HCT116 (cell line): Measurements from ENCODE around the gene FMOD. TPM values are rescaled to one million over a fixed set of nuclear protein-coding genes. Genes with fewer than 3 reads are reported as not detected.

Source experiments
- ATAC-seq: fragments of 200-7000 bp; cut with Tn5 transposase; 2 replicates; pipeline ENCODE4 v1.9.1; 2020; ENCODE audit warnings: mild to moderate bottlenecking, moderate library complexity
- BruUV-seq: library from RNA; stranded (reverse); fragments of 400-500 nt; replicated peaks from 2 replicates; lab custom pipeline; 2021; lab: Mats Ljungman, UMichigan
- CTCF ChIA-PET: fragments of 300-600 bp; sonication (Branson Sonifier 250); formaldehyde crosslinking; loops from one replicate; lab custom pipeline; 2021; ENCODE audit warnings: antibody characterized with exemption; lab: Charles Lee
- POLR2A ChIA-PET: fragments of 300-600, 350-600 bp; sonication (Branson Sonifier 250); formaldehyde crosslinking; loops from one replicate; lab custom pipeline; 2021; ENCODE audit warnings: antibody characterized with exemption; lab: Charles Lee
- RAD21 ChIA-PET, 2 experiments: fragments of 300-600 bp; sonication (Branson Sonifier 250); formaldehyde crosslinking; loops; one replicate each; lab custom pipeline; 2023; ENCODE audit warnings: low total read pairs in 2 of 2; ENCODE audit not compliant: uncharacterized antibody in 2 of 2, unreplicated experiment in 2 of 2, low non-redundant PET in 1 of 2; lab: Charles Lee
- DNase-seq: peaks from one replicate; pipeline ENCODE4 v3.0.0-alpha.2; 2010; ENCODE audit warnings: low read depth, low spot score
- H2AFZ ChIP-seq: fragments of 200-600 bp; shearing (Covaris generic), sonication (generic); 2 replicates; pipeline ENCODE4 v1.6.1; 2017; ENCODE audit warnings: low read depth, mixed run types, mixed read lengths, antibody characterized with exemption, low read length; ENCODE audit not compliant: poor library complexity, severe bottlenecking
- H3K27ac ChIP-seq: 2 replicates; pipeline ENCODE4 v1.5.1; 2012; ENCODE audit warnings: low read depth, low read length
- H3K27me3 ChIP-seq: fragments of 200-600 bp; sonication (generic); 2 replicates; pipeline ENCODE4 v1.6.1; 2016; ENCODE audit warnings: mixed run types, low read length, mixed read lengths; ENCODE audit not compliant: insufficient read depth
- H3K36me3 ChIP-seq, 2 experiments: fragments of 200-500 bp in 1 of 2; fragments of 200-600 bp in 1 of 2; sonication (Bioruptor generic) in 1 of 2; sonication (generic) in 1 of 2; 2 replicates each; pipeline versions ENCODE4 v1.5.1 to v1.6.1; 2014 to 2016; ENCODE audit warnings: low read length in 2 of 2, inconsistent platforms in 1 of 2, mixed read lengths in 1 of 2, mixed run types in 1 of 2; ENCODE audit not compliant: insufficient read depth in 2 of 2, control insufficient read depth in 1 of 2
- H3K4me1 ChIP-seq, 2 experiments: fragments of 200-600 bp in 1 of 2; sonication (generic) in 1 of 2; 2 replicates each; pipeline versions ENCODE4 v1.5.1 to v1.6.1; 2012 to 2017; ENCODE audit warnings: low read length in 2 of 2, inconsistent platforms in 1 of 2, mild to moderate bottlenecking in 1 of 2, mixed read lengths in 1 of 2, mixed run types in 1 of 2, moderate library complexity in 1 of 2; ENCODE audit not compliant: insufficient read depth in 2 of 2, control insufficient read depth in 1 of 2
- H3K4me2 ChIP-seq: fragments of 200-600 bp; sonication (generic); 2 replicates; pipeline ENCODE4 v1.6.1; 2017; ENCODE audit warnings: mixed run types, low read length, mixed read lengths
- H3K4me3 ChIP-seq, 2 experiments: fragments of 200-600 bp in 1 of 2; sonication (generic) in 1 of 2; replicated peaks in 1 of 2; 2 replicates each; pipeline ENCODE4 v1.5.1; 2011 to 2016; ENCODE audit warnings: low read length in 2 of 2, control low read depth in 1 of 2, low read depth in 1 of 2, mild to moderate bottlenecking in 1 of 2, mixed read lengths in 1 of 2, mixed run types in 1 of 2
- H3K79me2 ChIP-seq: fragments of 200-600 bp; sonication (generic); 2 replicates; pipeline ENCODE4 v1.6.1; 2017; ENCODE audit warnings: mild to moderate bottlenecking, mixed run types, low read length, moderate library complexity, mixed read lengths; ENCODE audit not compliant: insufficient read depth
- H3K9ac ChIP-seq: fragments of 200-600 bp; sonication (generic); 2 replicates; pipeline ENCODE4 v1.6.1; 2016; ENCODE audit warnings: low read length, mixed read lengths
- H3K9me2 ChIP-seq: fragments of 200-600 bp; sonication (generic), shearing (Covaris generic); 2 replicates; pipeline ENCODE4 v1.6.1; 2017; ENCODE audit warnings: mixed run types, mild to moderate bottlenecking, moderate library complexity; ENCODE audit not compliant: insufficient read depth
- H3K9me3 ChIP-seq, 2 experiments: fragments of 200-500 bp in 1 of 2; fragments of 200-600 bp in 1 of 2; sonication (Bioruptor generic) in 1 of 2; sonication (generic) in 1 of 2; 2 replicates each; pipeline ENCODE4 v1.6.1; 2014 to 2017; ENCODE audit warnings: low read length in 2 of 2, mixed read lengths in 2 of 2, inconsistent platforms in 1 of 2, low read depth in 1 of 2, mild to moderate bottlenecking in 1 of 2, mixed run types in 1 of 2, moderate library complexity in 1 of 2; ENCODE audit not compliant: control insufficient read depth in 1 of 2, insufficient read depth in 1 of 2
- H4K20me1 ChIP-seq: fragments of 200-600 bp; sonication (generic), shearing (Covaris generic); 2 replicates; pipeline ENCODE4 v1.6.1; 2017; ENCODE audit warnings: mixed run types, mild to moderate bottlenecking, moderate library complexity; ENCODE audit not compliant: insufficient read depth
- EZH2 ChIP-seq: fragments of 200-600 bp; sonication (generic); IDR thresholded peaks from 2 replicates; pipeline ENCODE4 v1.6.1; 2017; ENCODE audit warnings: antibody characterized with exemption, mixed run types
- EZH2phosphoT487 ChIP-seq: fragments of 200-600 bp; IDR thresholded peaks from 2 replicates; pipeline ENCODE4 v1.6.1; 2018; ENCODE audit warnings: antibody characterized with exemption, borderline replicate concordance
- FOSL1 ChIP-seq: IDR thresholded peaks from 2 replicates; pipeline ENCODE4 v1.6.1; 2012; ENCODE audit warnings: low read depth
- POLR2A ChIP-seq: IDR thresholded peaks from 2 replicates; pipeline ENCODE4 v1.7.0; 2011; ENCODE audit warnings: borderline replicate concordance; ENCODE audit not compliant: insufficient read depth, insufficient read length; ENCODE audit errors: extremely low read depth
- POLR2AphosphoS5 ChIP-seq: IDR thresholded peaks from 2 replicates; pipeline ENCODE4 v1.6.1; 2011; ENCODE audit warnings: mild to moderate bottlenecking, low read depth, low read length, moderate library complexity
- SIN3A ChIP-seq: IDR thresholded peaks from 2 replicates; pipeline ENCODE4 v1.6.1; 2012; ENCODE audit warnings: low read depth
- SRF ChIP-seq: IDR thresholded peaks from 2 replicates; pipeline ENCODE4 v1.6.1; 2012; ENCODE audit warnings: low read depth
- TCF7L2 ChIP-seq: IDR thresholded peaks from 2 replicates; pipeline ENCODE4 v1.7.0; 2011; ENCODE audit warnings: borderline replicate concordance, inconsistent platforms; ENCODE audit not compliant: insufficient read depth, insufficient read length; ENCODE audit errors: extremely low read depth
- ZBTB33 ChIP-seq: IDR thresholded peaks from 2 replicates; pipeline ENCODE4 v1.6.1; 2011; ENCODE audit warnings: mild to moderate bottlenecking, low read length, moderate library complexity; ENCODE audit not compliant: insufficient replicate concordance; ENCODE audit errors: extremely low read depth
- ZFX ChIP-seq: fragments of 450-650 bp; IDR thresholded peaks from 2 replicates; pipeline ENCODE4 v1.6.1; 2017
- intact Hi-C: fragments of 100-400 bp; cut with micrococcal nuclease; formaldehyde crosslinking; loops from 2 replicates; pipeline ENCODE4 v1.10.0; 2022
- total RNA-seq: library from RNA; stranded (reverse); gene quantifications from one replicate; pipeline ENCODE4 v1.2.1, GENCODE V29; 2021; ENCODE audit not compliant: unreplicated experiment
- TF ChIP-seq, protein P1 (sequence below): IDR thresholded peaks from 2 replicates; pipeline ENCODE4 v1.6.1; 2012

Gene FMOD
- total RNA-seq, 1 experiment from 2014 or later: not detected

- DNase-seq (no peak), ATAC-seq (no peak)
- RAD21 ChIA-PET: no interaction called here
- H3K36me3 ChIP-seq: no peaks in the 10 kb centered on the region
- BruUV-seq: no TSS peak
- TF ChIP-seq SIN3A: no peak
- no peak for TF ChIP-seq EZH2
- TF ChIP-seq ZFX: no peak
- TF ChIP-seq POLR2A: no peak
- TF ChIP-seq FOSL1: no peak
- TF ChIP-seq EZH2phosphoT487: no peak
- TF ChIP-seq SRF: no peak
- no peak for TF ChIP-seq TCF7L2
- no peak for TF ChIP-seq ZBTB33
- TF ChIP-seq, protein P1, sequence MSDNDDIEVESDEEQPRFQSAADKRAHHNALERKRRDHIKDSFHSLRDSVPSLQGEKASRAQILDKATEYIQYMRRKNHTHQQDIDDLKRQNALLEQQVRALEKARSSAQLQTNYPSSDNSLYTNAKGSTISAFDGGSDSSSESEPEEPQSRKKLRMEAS: no peak
- TF ChIP-seq POLR2AphosphoS5: no peak
- H3K4me1 ChIP-seq: peaks cover 8 to 20% of the 10 kb centered on the region in 2 experiments; a peak in 3 of 4 replicates
- no peaks in the 10 kb centered on the region for H3K9me2 ChIP-seq
- CTCF ChIA-PET: no interaction called here
- no peak overlapping the region for H2AFZ ChIP-seq
- H3K79me2 ChIP-seq: peaks cover 9% of the 10 kb centered on the region; the same call in 1 of the 2 replicates
- no peaks in the 10 kb centered on the region for H3K27me3 ChIP-seq
- POLR2A ChIA-PET: no interaction called here
- intact Hi-C loops: no loop called here
- H3K27ac ChIP-seq: no peak overlapping the region
- H3K4me2 ChIP-seq: no peak overlapping the region
- H3K4me3 ChIP-seq: no peak overlapping the region
- no peaks in the 10 kb centered on the region for H4K20me1 ChIP-seq
- no peak overlapping the region for H3K9ac ChIP-seq
- no peaks in the 10 kb centered on the region for H3K9me3 ChIP-seq
These were observed 49.6 kb downstream of the FMOD start for GRCh38 chr1:203301331-203301668.
